Memory B cell (primary cell): ENCODE measurements around the gene EIF5AL1.
"Not testable (repeated sequence)": the region's sequence is repeated elsewhere in the genome, so short reads cannot be mapped to it uniquely, and the experiment has no call there.

ENCODE experiments used
- ATAC-seq: fragments of 150-1000 bp; cut with Tn5 transposase; 2 replicates; pipeline ENCODE4 v1.10.0; 2021; ENCODE audit warnings: low read depth, mild to moderate bottlenecking, moderate library complexity
- DNase-seq, 2 donors: peaks; one replicate each; pipeline ENCODE4 v3.0.0; 2022; ENCODE audit warnings: low spot score in 2 of 2
- H3K27ac Mint-ChIP-seq: one replicate; pipeline ENCODE4 v1.8.0; 2022; ENCODE audit warnings: mild to moderate bottlenecking, moderate library complexity, mixed read lengths
- H3K27me3 Mint-ChIP-seq: one replicate; pipeline ENCODE4 v1.8.0; 2022; ENCODE audit warnings: mixed read lengths
- H3K36me3 Mint-ChIP-seq: one replicate; pipeline ENCODE4 v1.8.0; 2022; ENCODE audit warnings: mild to moderate bottlenecking, mixed read lengths
- H3K4me1 Mint-ChIP-seq: one replicate; pipeline ENCODE4 v1.8.0; 2022; ENCODE audit warnings: mixed read lengths
- H3K4me3 Mint-ChIP-seq: one replicate; pipeline ENCODE4 v1.8.0; 2022; ENCODE audit warnings: mild to moderate bottlenecking, moderate library complexity, mixed read lengths
- H3K9me3 Mint-ChIP-seq: one replicate; pipeline ENCODE4 v1.8.0; 2022; ENCODE audit warnings: mixed read lengths

Gene EIF5AL1

GRCh38 chr10:79492839-79493238 is 19.5 kb upstream of the EIF5AL1 start:
- Mint-ChIP-seq H3K9me3 (no peaks in the 10 kb centered on the region), H3K27ac (no peak overlapping the region), H3K36me3 (no peaks in the 10 kb centered on the region), H3K27me3 (peaks cover 12% of the 10 kb centered on the region), H3K4me3 (no peak overlapping the region), H3K4me1 (peaks cover 5% of the 10 kb centered on the region)
- no peak for ATAC-seq
- no peak for DNase-seq

GRCh38 chr10:79493806-79494205 is 18.5 kb upstream of the EIF5AL1 start:
- Mint-ChIP-seq H3K9me3 (no peaks in the 10 kb centered on the region), H3K27ac (no peak overlapping the region), H3K36me3 (no peaks in the 10 kb centered on the region), H3K27me3 (peaks cover 15% of the 10 kb centered on the region), H3K4me3 (no peak overlapping the region), H3K4me1 (peaks cover 5% of the 10 kb centered on the region)
- DNase-seq (no peak), ATAC-seq (no peak)

GRCh38 chr10:79494871-79495705 is 17.2 kb upstream of the EIF5AL1 start:
- ATAC-seq = no peak
- no peaks in the 10 kb centered on the region for H3K36me3 Mint-ChIP-seq
- no peak for DNase-seq
- no peaks in the 10 kb centered on the region for H3K9me3 Mint-ChIP-seq
- H3K27me3 Mint-ChIP-seq = peaks cover 15% of the 10 kb centered on the region
- H3K4me3 Mint-ChIP-seq = no peak overlapping the region
- peaks cover 5% of the 10 kb centered on the region for H3K4me1 Mint-ChIP-seq
- no peak overlapping the region for H3K27ac Mint-ChIP-seq

- Mint-ChIP-seq H3K9me3 (no peaks in the 10 kb centered on the region), H3K4me3 (no peak overlapping the region), H3K27me3 (peaks cover 15% of the 10 kb centered on the region), H3K36me3 (no peaks in the 10 kb centered on the region), H3K27ac (no peak overlapping the region), H3K4me1 (peaks cover 5% of the 10 kb centered on the region)
- DNase-seq = no peak
- ATAC-seq = no peak
These were observed 16.5 kb upstream of the EIF5AL1 start for GRCh38 chr10:79495791-79496190.

GRCh38 chr10:79496896-79497295 is 15.4 kb upstream of the EIF5AL1 start:
- DNase-seq (no peak), ATAC-seq (no peak)
- H3K27ac Mint-ChIP-seq = no peak overlapping the region
- no peak overlapping the region for H3K4me3 Mint-ChIP-seq
- H3K4me1 Mint-ChIP-seq = peaks cover 2% of the 10 kb centered on the region
- H3K9me3 Mint-ChIP-seq = no peaks in the 10 kb centered on the region
- H3K27me3 Mint-ChIP-seq = peaks cover 19% of the 10 kb centered on the region
- no peaks in the 10 kb centered on the region for H3K36me3 Mint-ChIP-seq

- ATAC-seq = no peak
- peaks cover 7% of the 10 kb centered on the region for H3K4me1 Mint-ChIP-seq
- H3K36me3 Mint-ChIP-seq = no peaks in the 10 kb centered on the region
- peaks cover 25% of the 10 kb centered on the region for H3K27me3 Mint-ChIP-seq
- no peak for DNase-seq
- no peak overlapping the region for H3K27ac Mint-ChIP-seq
- H3K9me3 Mint-ChIP-seq = no peaks in the 10 kb centered on the region
- no peak overlapping the region for H3K4me3 Mint-ChIP-seq
These were observed 14.0 kb upstream of the EIF5AL1 start for GRCh38 chr10:79498291-79498829.

- no peak overlapping the region for H3K27ac Mint-ChIP-seq
- H3K27me3 Mint-ChIP-seq = peaks cover 32% of the 10 kb centered on the region
- no peaks in the 10 kb centered on the region for H3K36me3 Mint-ChIP-seq
- H3K9me3 Mint-ChIP-seq = no peaks in the 10 kb centered on the region
- ATAC-seq (no peak), DNase-seq (no peak)
- no peak overlapping the region for H3K4me3 Mint-ChIP-seq
- peaks cover 5% of the 10 kb centered on the region for H3K4me1 Mint-ChIP-seq
These were observed 9.6 kb upstream of the EIF5AL1 start for GRCh38 chr10:79502561-79503309.

- ATAC-seq, H3K36me3 Mint-ChIP-seq, H3K27ac Mint-ChIP-seq, H3K4me3 Mint-ChIP-seq, DNase-seq, H3K4me1 Mint-ChIP-seq, H3K9me3 Mint-ChIP-seq: not testable (repeated sequence)
- peaks cover 29% of the 10 kb centered on the region for H3K27me3 Mint-ChIP-seq
These were observed 8.5 kb upstream of the EIF5AL1 start for GRCh38 chr10:79503787-79504186.

GRCh38 chr10:79504483-79504882 is 7.8 kb upstream of the EIF5AL1 start:
- not testable (repeated sequence) for H3K4me1 Mint-ChIP-seq, H3K36me3 Mint-ChIP-seq, H3K9me3 Mint-ChIP-seq, H3K4me3 Mint-ChIP-seq, DNase-seq, H3K27ac Mint-ChIP-seq, ATAC-seq
- H3K27me3 Mint-ChIP-seq = peaks cover 29% of the 10 kb centered on the region

- not testable (repeated sequence) for H3K36me3 Mint-ChIP-seq, H3K4me3 Mint-ChIP-seq, DNase-seq, H3K27ac Mint-ChIP-seq, H3K9me3 Mint-ChIP-seq, H3K4me1 Mint-ChIP-seq, ATAC-seq
- peaks cover 29% of the 10 kb centered on the region for H3K27me3 Mint-ChIP-seq
These were observed 7.0 kb upstream of the EIF5AL1 start for GRCh38 chr10:79505328-79505727.

- H3K36me3 Mint-ChIP-seq = no peaks in the 10 kb centered on the region
- H3K9me3 Mint-ChIP-seq = no peaks in the 10 kb centered on the region
- H3K27me3 Mint-ChIP-seq = peaks cover 29% of the 10 kb centered on the region
- H3K4me1 Mint-ChIP-seq = peaks cover 5% of the 10 kb centered on the region
- H3K27ac Mint-ChIP-seq = no peak overlapping the region
- ATAC-seq (no peak), DNase-seq (no peak)
- no peak overlapping the region for H3K4me3 Mint-ChIP-seq
These were observed 6.5 kb upstream of the EIF5AL1 start for GRCh38 chr10:79505829-79506228.

GRCh38 chr10:79507440-79508167 is 4.7 kb upstream of the EIF5AL1 start:
- no peak overlapping the region for H3K27ac Mint-ChIP-seq
- ATAC-seq (no peak), DNase-seq (no peak)
- H3K4me3 Mint-ChIP-seq = no peak overlapping the region
- H3K9me3 Mint-ChIP-seq = no peaks in the 10 kb centered on the region
- H3K36me3 Mint-ChIP-seq = no peaks in the 10 kb centered on the region
- H3K27me3 Mint-ChIP-seq = peaks cover 24% of the 10 kb centered on the region
- H3K4me1 Mint-ChIP-seq = peaks cover 5% of the 10 kb centered on the region

- H3K36me3 Mint-ChIP-seq, ATAC-seq, H3K27ac Mint-ChIP-seq, H3K4me1 Mint-ChIP-seq, H3K9me3 Mint-ChIP-seq, H3K4me3 Mint-ChIP-seq, DNase-seq: not testable (repeated sequence)
- peaks cover 18% of the 10 kb centered on the region for H3K27me3 Mint-ChIP-seq
These were observed 4.1 kb upstream of the EIF5AL1 start for GRCh38 chr10:79508245-79508644.
